OCI-LY1 (cell line): ENCODE data around the gene SPATS2L.

ENCODE experiments used
- EZH2 ChIP-seq: fragments of 200-600 bp; sonication (generic), shearing (Covaris generic); IDR thresholded peaks from 2 replicates; pipeline ENCODE4 v1.8.0; 2017; ENCODE audit warnings: borderline replicate concordance, mixed run types, mild to moderate bottlenecking, antibody characterized with exemption, low read length, moderate library complexity, mixed read lengths
- TF ChIP-seq, protein P1 (sequence below): fragments of 200-600 bp; sonication (generic), shearing (Covaris generic); IDR thresholded peaks from 2 replicates; pipeline ENCODE4 v1.5.1; 2017; ENCODE audit warnings: mild to moderate bottlenecking, antibody characterized with exemption, low read length, moderate library complexity, mixed read lengths

DNA sequence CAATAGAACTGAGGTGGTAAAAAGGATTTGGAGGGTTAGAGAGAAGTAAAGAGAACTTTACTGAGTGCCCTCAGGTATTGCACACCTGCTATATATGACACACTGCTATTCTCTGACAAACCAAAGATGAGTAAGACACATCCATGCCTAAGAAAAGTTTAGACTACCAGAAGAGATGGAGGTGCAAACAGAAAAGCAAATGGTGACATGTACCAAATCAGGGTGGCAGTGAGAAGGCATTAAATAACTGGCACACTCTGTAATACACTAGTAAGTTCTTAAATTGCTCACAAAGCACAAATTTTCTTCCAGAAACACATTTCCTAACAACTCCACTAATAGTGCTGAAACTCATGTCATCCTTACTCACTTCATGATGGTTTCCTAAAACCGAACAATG lies 114.8 kb downstream of the SPATS2L start:
- TF ChIP-seq, protein P1, sequence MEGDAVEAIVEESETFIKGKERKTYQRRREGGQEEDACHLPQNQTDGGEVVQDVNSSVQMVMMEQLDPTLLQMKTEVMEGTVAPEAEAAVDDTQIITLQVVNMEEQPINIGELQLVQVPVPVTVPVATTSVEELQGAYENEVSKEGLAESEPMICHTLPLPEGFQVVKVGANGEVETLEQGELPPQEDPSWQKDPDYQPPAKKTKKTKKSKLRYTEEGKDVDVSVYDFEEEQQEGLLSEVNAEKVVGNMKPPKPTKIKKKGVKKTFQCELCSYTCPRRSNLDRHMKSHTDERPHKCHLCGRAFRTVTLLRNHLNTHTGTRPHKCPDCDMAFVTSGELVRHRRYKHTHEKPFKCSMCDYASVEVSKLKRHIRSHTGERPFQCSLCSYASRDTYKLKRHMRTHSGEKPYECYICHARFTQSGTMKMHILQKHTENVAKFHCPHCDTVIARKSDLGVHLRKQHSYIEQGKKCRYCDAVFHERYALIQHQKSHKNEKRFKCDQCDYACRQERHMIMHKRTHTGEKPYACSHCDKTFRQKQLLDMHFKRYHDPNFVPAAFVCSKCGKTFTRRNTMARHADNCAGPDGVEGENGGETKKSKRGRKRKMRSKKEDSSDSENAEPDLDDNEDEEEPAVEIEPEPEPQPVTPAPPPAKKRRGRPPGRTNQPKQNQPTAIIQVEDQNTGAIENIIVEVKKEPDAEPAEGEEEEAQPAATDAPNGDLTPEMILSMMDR = no peak
- no peak for TF ChIP-seq EZH2
